Spleen (tissue), 11 donors: ENCODE measurements around the gene C14orf180. TPM values are rescaled to one million over a fixed set of nuclear protein-coding genes. Genes with fewer than 3 reads are reported as not detected.

ENCODE experiments used
- DNase-seq: peaks from one replicate; pipeline ENCODE4 v3.0.0-alpha.2; 2020
- H3K27ac ChIP-seq, 8 donors: fragments of 200-600 bp; sonication (generic) in 7 of 8; 1 replicate in 4 of 8; 2 replicates in 4 of 8; pipeline versions ENCODE4 v1.5.0 to v1.8.0; 2016 to 2021; ENCODE audit warnings: inconsistent platforms in 4 of 8, mild to moderate bottlenecking in 4 of 8, moderate library complexity in 1 of 8
- H3K27me3 ChIP-seq, 7 donors: fragments of 200-600 bp; sonication (generic) in 6 of 7; replicated peaks in 1 of 7; 1 replicate in 4 of 7; 2 replicates in 3 of 7; pipeline versions ENCODE4 v1.5.0 to v1.8.0; 2016 to 2021; ENCODE audit warnings: inconsistent platforms in 3 of 7, mild to moderate bottlenecking in 1 of 7
- H3K36me3 ChIP-seq, 6 donors: fragments of 200-600 bp; sonication (generic) in 5 of 6; 1 replicate in 4 of 6; 2 replicates in 2 of 6; pipeline versions ENCODE4 v1.5.0 to v1.8.0; 2016 to 2021; ENCODE audit warnings: inconsistent platforms in 2 of 6
- H3K4me1 ChIP-seq, 6 donors: fragments of 200-600 bp; sonication (generic) in 5 of 6; 1 replicate in 3 of 6; 2 replicates in 3 of 6; pipeline versions ENCODE4 v1.5.0 to v1.8.0; 2016 to 2021; ENCODE audit warnings: inconsistent platforms in 3 of 6
- H3K4me3 ChIP-seq, 8 donors: fragments of 200-600 bp; sonication (generic) in 7 of 8; 1 replicate in 4 of 8; 2 replicates in 4 of 8; pipeline versions ENCODE4 v1.5.0 to v1.8.0; 2016 to 2021; ENCODE audit warnings: inconsistent platforms in 4 of 8, mild to moderate bottlenecking in 4 of 8, moderate library complexity in 2 of 8
- H3K9me3 ChIP-seq, 8 donors: fragments of 200-600 bp; sonication (generic) in 7 of 8; 1 replicate in 4 of 8; 2 replicates in 4 of 8; pipeline versions ENCODE4 v1.5.0 to v1.8.0; 2016 to 2021; ENCODE audit warnings: inconsistent platforms in 4 of 8
- CTCF ChIP-seq, 11 experiments: fragments of 200-600 bp in 7 of 11; fragments of 450-650 bp in 4 of 11; sonication (generic) in 4 of 11; IDR thresholded peaks in 8 of 11; conservative IDR thresholded peaks in 3 of 11; 1 replicate in 7 of 11; 2 replicates in 4 of 11; pipeline versions ENCODE4 v1.4.0 to v1.8.0; 2016 to 2021; ENCODE audit warnings: antibody characterized with exemption in 11 of 11, inconsistent platforms in 4 of 11, mild to moderate bottlenecking in 1 of 11
- POLR2A ChIP-seq, 3 donors: fragments of 450-650 bp; IDR thresholded peaks; one replicate each; pipeline ENCODE4 v1.5.1; 2017; ENCODE audit warnings: antibody characterized with exemption in 3 of 3, mild to moderate bottlenecking in 1 of 3
- POLR2AphosphoS5 ChIP-seq, 3 donors: sonication (generic); formaldehyde crosslinking; IDR thresholded peaks; one replicate each; pipeline ENCODE4 v1.5.1; 2017; ENCODE audit warnings: antibody characterized with exemption in 3 of 3
- WGBS, 5 donors: extraction: QIAGEN DNeasy Blood & Tissue Kit in 3 of 5; methylation state at CpG; one replicate each; pipeline versions ENCODE4 v1.1.5 to v1.1.7; 2013 to 2018; 5-methylcytosine and 5-hydroxymethylcytosine counted together
- intact Hi-C: fragments of 100-400 bp; cut with DNase I; formaldehyde crosslinking; loops from one replicate; pipeline ENCODE4 v1.15.0; 2023; ENCODE audit warnings: low total_unique reads
- polyA plus RNA-seq, 3 donors: library from polyadenylated mRNA; stranded (reverse); fragments of 200-250 nt; gene quantifications; one replicate each; pipeline ENCODE4 v1.2.1, GENCODE V29; 2013
- total RNA-seq, 7 donors: library from RNA; depleted of rRNA in 3 of 7; stranded (reverse); fragments of >200 nt in 3 of 7; fragmentation: NEBNext Ultra II Directional in 4 of 7; extraction: Animal tissue kit (Norgen Biotek cat#: 25700) in 4 of 7; gene quantifications; one replicate each; pipeline versions ENCODE4 v1.1.0 to v1.2.1, GENCODE V29; 2016 to 2021
- donor health status: healthy with polysubstance abuse.
- donor health status: DM: no; HTN: no; CAD: no; lungs with moderate emphysema.
- donor health status: DM: no; HTN: no; CAD: no.
- donor health status: Bipolar disorder and iron deficiency.
- donor health status: healthy.
- donor health status: DM: no; HTN: no; CAD: no.
- donor health status: DM: yes; HTN: yes; CAD: no.

The C14orf180 gene
- total and polyA plus RNA-seq, 10 donors, result 0.17 to 0.70 (median 0.28) TPM; not detected in 5

GRCh38 chr14:104542871-104543830 lies 36.4 kb upstream of the C14orf180 start:
- no peak for DNase-seq
- Histone ChIP-seq H3K4me1 (peaks cover 0 to 13% (median under 1%) of the 10 kb centered on the region in 6 donors), H3K27me3 (peaks cover 0 to 62% (median 4%) of the 10 kb centered on the region in 7 donors), H3K9me3 (no peaks in the 10 kb centered on the region), H3K27ac (no peak overlapping the region), H3K36me3 (no peaks in the 10 kb centered on the region), H3K4me3 (no peak overlapping the region)
- WGBS, 5 donors, result 76 to 87% (median 84%) methylated on average over 16 of the region's 16 CpGs
- intact Hi-C loops, result no loop called here
- no peak for TF ChIP-seq POLR2AphosphoS5 (IDR thresholded peaks at IDR 0.05)
- TF ChIP-seq CTCF (IDR thresholded peaks at IDR 0.05 in 8 of 11, conservative IDR thresholded peaks at IDR 0.05 in 3 of 11), result no peak
- no peak for TF ChIP-seq POLR2A (IDR thresholded peaks at IDR 0.05)

- H3K27ac ChIP-seq, result no peak overlapping the region
- no peak for TF ChIP-seq POLR2AphosphoS5 (IDR thresholded peaks at IDR 0.05)
- TF ChIP-seq CTCF (IDR thresholded peaks at IDR 0.05 in 8 of 11, conservative IDR thresholded peaks at IDR 0.05 in 3 of 11), result no peak
- no peak for TF ChIP-seq POLR2A (IDR thresholded peaks at IDR 0.05)
- no peaks in the 10 kb centered on the region for H3K9me3 ChIP-seq
- no peak for DNase-seq
- H3K4me3 ChIP-seq, result no peak overlapping the region
- peaks cover 0 to 13% (median 0%) of the 10 kb centered on the region in 6 donors for H3K4me1 ChIP-seq
- intact Hi-C loops, result no loop called here
- H3K36me3 ChIP-seq, result no peaks in the 10 kb centered on the region
- 68 to 73% (median 70%) methylated on average over 16 to 17 of the region's 17 CpGs for WGBS, 5 donors
- H3K27me3 ChIP-seq, result peaks cover 0 to 71% (median 4%) of the 10 kb centered on the region in 7 donors
These were observed 35.1 kb upstream of the C14orf180 start for GRCh38 chr14:104544362-104544961.

- WGBS, 5 donors, result 51 to 70% (median 60%) methylated on average over 28 to 32 of the region's 32 CpGs
- peaks cover 0 to 13% (median 0%) of the 10 kb centered on the region in 6 donors for H3K4me1 ChIP-seq
- H3K27ac ChIP-seq, result no peak overlapping the region
- DNase-seq, result no peak
- intact Hi-C loops, result no loop called here
- H3K36me3 ChIP-seq, result no peaks in the 10 kb centered on the region
- peak overlapping the region in 2 of 8 donors; percentile 3 to 25 for H3K4me3 ChIP-seq
- TF ChIP-seq POLR2AphosphoS5 (IDR thresholded peaks at IDR 0.05) (no peak), POLR2A (IDR thresholded peaks at IDR 0.05) (no peak), CTCF (IDR thresholded peaks at IDR 0.05 in 8 of 11, conservative IDR thresholded peaks at IDR 0.05 in 3 of 11) (no peak)
- H3K27me3 ChIP-seq, result peaks cover 0 to 71% (median 4%) of the 10 kb centered on the region in 7 donors
- H3K9me3 ChIP-seq, result no peaks in the 10 kb centered on the region
These were observed 34.2 kb upstream of the C14orf180 start for GRCh38 chr14:104545151-104545941.
